Adipose tissue (tissue), 3 donors: ENCODE results near the gene TRAPPC3. TPM values are rescaled to one million over a fixed set of nuclear protein-coding genes. Genes with fewer than 3 reads are reported as not detected.
"Not testable (repeated sequence)": the region's sequence is repeated elsewhere in the genome, so short reads cannot be mapped to it uniquely, and the experiment has no call there.

Experiments used
- H3K27ac ChIP-seq: one replicate; pipeline ENCODE4 v1.5.1; 2013; ENCODE audit warnings: low read depth, low read length
- WGBS, 3 donors: extraction: QIAGEN DNeasy Blood & Tissue Kit; methylation state at CpG; one replicate each; pipeline ENCODE4 v1.1.7; 2013; 5-methylcytosine and 5-hydroxymethylcytosine counted together
- polyA plus RNA-seq, 3 donors: library from polyadenylated mRNA; stranded (reverse); fragments of 200-250 nt; gene quantifications; one replicate each; pipeline ENCODE4 v1.2.3, GENCODE V29; 2013
- donor health status: healthy with polysubstance abuse.
- donor health status: Bipolar disorder and iron deficiency.
- donor health status: healthy.

The TRAPPC3 gene
- polyA plus RNA-seq, 3 donors = 37.1 to 69.2 (median 58.5) TPM

- H3K27ac ChIP-seq = no peak overlapping the region
- 86 to 87% (median 86%) methylated on average over 12 of the region's 12 CpGs for WGBS, 3 donors
These were observed 21.5 kb upstream of the TRAPPC3 start for GRCh38 chr1:36170643-36171412.

- 86 to 94% (median 86%) methylated on average over 3 of the region's 3 CpGs for WGBS, 3 donors
- H3K27ac ChIP-seq = no peak overlapping the region
These were observed 19.2 kb upstream of the TRAPPC3 start for GRCh38 chr1:36168514-36168913.

DNA sequence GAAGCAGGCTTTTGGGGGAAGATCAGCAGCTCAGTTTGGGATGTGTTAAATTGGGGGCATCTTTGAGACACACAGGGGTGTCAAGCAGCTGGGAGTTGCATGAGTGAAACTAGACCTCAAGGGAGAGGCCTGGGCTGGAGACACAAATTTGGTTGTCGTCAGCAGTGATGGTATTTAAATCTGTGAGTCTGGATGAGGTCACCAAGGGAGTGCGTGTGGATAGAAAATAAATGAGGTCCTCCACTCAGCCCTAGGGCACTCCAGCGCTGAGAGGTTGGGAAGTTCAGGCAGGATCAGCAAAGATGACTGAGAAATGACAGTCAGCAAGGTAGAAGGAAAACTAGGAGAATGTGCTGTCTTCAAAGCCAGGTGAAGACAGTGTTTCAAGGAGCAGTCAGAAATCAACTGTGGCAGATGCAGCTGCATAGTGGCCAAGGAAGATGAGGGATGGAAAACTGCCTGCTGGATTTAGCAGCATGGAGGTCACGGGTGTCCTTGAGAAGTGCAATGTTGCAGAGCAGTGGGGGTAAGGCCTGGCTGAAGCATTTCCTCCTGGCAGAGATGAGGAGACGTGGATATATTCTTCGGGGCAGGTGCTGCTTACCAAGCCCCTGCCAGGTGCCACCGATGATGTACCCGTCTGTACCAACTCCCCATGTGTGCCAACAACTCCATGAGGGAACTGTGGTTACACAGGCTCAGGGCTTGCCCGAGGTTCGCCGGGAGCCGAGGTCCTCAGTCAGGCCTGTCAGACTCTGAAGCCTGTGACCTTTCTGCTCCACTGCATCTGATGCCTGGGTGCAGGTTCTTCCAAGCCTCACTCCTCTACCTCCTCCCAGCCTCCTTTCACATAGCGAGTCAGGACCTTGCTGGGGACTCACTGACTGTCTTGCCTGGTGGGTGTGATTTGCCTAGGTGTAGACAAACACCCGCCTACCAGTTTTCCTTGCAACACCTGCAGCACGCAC lies 17.9 kb upstream of the TRAPPC3 start:
- no peak overlapping the region for H3K27ac ChIP-seq
- whole genome bisulfite sequencing, 3 donors = 80 to 88% (median 84%) methylated on average over 15 of the region's 15 CpGs

DNA sequence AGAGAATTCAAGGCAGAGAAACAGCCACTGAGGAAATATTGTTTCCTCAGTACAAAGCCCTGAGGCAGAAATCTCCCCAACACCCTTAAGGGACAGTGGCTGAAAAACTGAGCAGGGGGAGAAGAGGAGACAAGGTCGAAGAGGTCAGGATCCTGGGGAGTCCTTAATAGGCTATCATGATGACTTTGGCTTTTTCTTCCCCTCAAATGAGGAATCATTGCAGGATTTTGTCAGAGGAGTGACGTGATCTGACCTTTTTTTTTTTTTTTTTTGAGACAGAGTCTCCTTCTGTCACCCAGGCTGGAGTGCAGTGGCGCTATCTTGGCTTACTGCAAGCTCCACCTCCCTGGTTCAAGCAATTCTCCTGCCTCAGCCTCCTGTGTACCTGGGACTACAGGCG lies 16.9 kb upstream of the TRAPPC3 start:
- no peak overlapping the region for H3K27ac ChIP-seq
- WGBS, 3 donors = 67 to 82% (median 81%) methylated on average over 4 of the region's 4 CpGs

DNA sequence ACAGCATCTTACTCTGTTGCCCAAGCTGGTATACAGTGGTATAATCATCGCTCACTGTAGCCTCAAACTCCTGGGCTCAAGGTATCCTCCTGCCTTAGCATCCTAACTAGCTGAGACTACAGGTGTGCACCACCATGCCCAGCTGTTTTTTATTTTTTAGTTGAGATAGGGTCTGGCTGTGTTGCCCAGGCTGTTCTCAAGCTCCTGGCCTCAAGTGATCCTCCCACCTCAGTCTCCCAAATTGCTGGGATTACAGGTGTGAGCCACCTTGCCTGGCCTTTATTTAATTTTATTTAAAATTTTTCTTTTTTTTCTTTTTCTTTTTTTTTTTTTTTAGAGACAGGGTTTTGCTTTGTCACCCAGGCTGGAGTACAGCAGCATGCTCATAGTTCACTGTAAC lies 15.9 kb upstream of the TRAPPC3 start:
- 60 to 100% (median 97%) methylated on average over 1 of the region's 1 CpG for WGBS, 3 donors
- no peak overlapping the region for H3K27ac ChIP-seq

GRCh38 chr1:36164361-36164760 lies 15.1 kb upstream of the TRAPPC3 start:
- H3K27ac ChIP-seq = no peak overlapping the region
- 92 to 94% (median 93%) methylated on average over 2 of the region's 2 CpGs for WGBS, 3 donors

- H3K27ac ChIP-seq = no peak overlapping the region
These were observed 14.1 kb upstream of the TRAPPC3 start for GRCh38 chr1:36163426-36163825.

DNA sequence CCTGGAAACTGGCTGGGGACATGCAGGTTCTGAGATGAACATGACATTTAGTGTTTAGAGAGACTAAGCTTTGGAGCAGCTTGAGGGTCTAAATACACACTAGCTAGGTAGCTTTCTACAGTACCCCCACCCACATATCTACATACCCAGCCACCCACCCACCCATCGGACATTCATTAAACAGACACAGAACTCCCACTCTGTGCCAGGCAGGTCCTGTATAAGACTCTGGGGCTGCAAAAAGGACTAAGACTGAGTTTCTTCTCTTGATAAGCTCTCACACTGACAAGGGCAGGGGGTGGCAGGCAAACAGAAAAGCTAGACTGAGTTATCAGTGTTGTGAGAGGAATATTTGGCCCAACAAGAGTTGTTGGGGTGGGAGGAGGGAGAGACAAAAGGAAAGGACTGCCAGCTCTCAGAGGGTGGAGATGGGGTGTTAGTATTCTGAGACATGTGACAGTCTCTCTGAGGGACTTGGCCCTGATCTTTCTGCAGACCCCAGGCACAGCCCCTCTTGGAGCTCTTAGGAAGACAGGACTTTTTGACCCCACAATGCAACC lies 13.5 kb upstream of the TRAPPC3 start:
- no peak overlapping the region for H3K27ac ChIP-seq
- WGBS, 3 donors = 70 to 82% (median 78%) methylated on average over 1 of the region's 1 CpG

DNA sequence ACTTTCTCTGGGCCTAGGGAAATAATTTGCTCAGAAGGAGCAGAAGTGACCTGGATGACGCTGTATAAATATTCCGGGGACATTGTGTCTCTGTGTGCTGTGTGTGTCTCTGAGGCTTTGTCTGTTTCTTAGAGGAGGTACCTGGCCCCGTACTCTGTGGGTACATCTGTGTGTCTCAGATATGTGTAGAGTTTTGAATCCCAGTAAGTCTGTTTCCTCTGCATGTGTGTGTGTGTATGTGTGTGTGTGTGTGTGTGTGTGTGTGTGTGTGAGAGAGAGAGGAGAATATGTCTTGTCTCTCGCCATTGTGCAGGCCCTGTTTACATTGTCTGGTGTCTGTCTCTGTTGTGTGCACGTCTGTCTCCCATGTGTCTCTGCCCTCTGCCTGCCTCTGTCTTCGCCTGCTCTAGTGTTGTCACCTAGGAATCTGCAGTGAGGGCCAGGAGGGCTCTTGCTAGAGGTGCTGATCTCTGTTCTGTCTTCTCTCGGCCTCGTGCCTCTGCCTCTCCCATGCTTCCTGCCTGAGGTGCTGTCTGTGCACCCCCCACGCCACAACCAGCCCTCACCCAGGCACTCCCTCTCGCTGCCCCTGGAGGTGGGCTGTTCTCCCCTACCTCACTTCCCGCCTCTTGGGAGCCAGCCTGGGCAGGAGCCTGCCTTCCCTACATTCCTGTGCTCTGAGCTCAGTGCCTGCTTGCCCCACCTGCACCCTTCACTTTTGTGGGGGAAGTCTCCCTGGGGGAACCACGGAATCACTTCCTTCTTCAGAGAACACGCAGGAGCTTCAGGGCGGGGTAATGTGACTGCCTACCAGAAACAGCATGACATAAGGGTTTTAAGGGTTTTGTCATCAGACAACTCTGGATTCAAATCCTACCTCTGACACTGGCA lies 12.6 kb upstream of the TRAPPC3 start:
- H3K27ac ChIP-seq = no peak overlapping the region
- WGBS, 3 donors = 18 to 58% (median 23%) methylated on average over 13 to 14 of the region's 14 CpGs

DNA sequence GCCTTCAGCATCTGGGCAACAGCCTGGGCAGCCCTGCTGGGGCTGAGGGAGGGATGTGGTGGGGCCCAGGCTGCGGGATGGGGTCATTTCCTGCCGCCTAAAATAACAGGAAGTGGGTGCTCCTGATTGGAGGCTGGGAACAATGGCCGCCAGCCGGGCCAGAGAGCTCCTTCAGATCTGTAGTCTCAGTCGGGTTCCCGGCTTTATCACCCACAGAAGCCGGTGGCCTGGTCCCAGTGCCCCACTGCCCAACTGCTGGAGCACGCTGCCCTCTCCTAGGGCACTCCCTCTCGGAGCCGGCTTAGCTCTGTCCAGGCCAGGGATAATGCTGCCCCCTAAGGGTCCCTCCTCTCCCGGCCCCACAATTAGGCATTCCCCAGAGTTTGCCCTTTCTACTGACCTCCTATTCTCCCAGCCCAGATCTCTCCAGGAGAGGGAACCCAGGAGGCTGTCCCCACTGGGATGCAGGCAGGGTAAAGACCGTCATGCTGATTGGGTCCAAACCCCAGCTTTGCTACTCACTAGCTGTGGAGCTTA lies 11.7 kb upstream of the TRAPPC3 start:
- WGBS, 3 donors = 3 to 36% (median 7%) methylated on average over 12 of the region's 12 CpGs
- H3K27ac ChIP-seq = peak overlapping the region; percentile 88

- H3K27ac ChIP-seq = peak overlapping the region; percentile 88
- WGBS, 3 donors = 39 to 67% (median 49%) methylated on average over 4 of the region's 4 CpGs
These were observed 11.2 kb upstream of the TRAPPC3 start for GRCh38 chr1:36160388-36160948.

DNA sequence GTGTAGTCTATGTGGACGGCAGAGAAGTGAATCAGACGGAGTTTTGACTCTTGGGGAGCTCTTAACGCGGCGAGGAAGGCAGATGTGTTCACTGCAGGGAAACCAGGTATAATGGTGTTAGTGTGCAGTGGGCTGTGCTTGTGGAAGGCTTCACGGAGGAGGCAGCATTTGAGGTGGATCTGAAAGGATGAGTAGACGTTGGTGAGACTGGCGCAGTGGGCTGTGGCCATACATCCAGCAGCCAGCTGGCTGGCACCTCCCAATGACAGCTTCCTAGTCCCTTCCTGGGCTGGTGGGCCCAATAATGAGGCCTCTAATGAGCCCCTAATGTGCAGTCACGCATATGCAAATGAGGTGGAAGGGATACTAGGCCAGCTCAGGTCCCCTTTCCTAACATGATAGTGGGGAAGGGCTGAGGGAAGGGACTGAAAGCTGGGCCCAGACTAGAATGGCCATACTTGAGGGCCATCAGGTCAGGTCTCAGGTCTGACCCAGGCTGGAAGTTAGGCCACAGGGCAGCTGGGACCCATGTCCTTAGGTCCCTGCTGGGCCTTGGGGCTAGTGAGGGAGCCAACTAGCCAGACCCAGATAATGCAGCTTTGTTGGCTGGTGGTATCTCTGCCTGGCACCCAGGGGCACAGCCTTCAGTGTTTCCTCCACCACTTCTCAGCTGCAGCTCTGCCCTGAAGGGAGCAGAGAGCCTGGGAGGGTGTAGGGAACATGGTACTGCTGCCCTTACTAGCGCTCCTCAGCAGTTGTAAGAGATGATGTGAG lies 10.5 kb upstream of the TRAPPC3 start:
- no peak overlapping the region for H3K27ac ChIP-seq
- 85 to 92% (median 86%) methylated on average over 10 of the region's 10 CpGs for WGBS, 3 donors

DNA sequence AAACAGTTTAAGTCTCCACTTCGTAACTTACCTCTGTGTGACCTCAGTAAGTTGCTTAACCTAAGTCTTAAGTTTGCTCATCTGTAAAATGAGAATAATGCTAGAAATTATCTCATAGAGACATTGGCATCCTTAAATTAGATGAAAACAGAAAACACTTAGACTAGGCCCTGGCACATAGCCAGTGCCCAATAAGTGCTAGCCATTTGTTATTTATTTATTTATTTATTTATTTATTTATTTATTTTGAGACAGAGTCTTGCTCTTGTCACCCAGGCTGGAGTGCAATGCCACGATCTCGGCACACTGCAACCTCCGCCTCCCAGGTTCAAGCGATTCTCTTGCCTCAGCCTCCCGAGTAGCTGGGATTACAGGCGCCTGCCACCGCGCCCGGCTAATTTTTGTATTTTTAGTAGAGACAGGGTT lies 9.6 kb upstream of the TRAPPC3 start:
- not testable (repeated sequence) for H3K27ac ChIP-seq
- 89 to 97% (median 92%) methylated on average over 10 of the region's 10 CpGs for WGBS, 3 donors

DNA sequence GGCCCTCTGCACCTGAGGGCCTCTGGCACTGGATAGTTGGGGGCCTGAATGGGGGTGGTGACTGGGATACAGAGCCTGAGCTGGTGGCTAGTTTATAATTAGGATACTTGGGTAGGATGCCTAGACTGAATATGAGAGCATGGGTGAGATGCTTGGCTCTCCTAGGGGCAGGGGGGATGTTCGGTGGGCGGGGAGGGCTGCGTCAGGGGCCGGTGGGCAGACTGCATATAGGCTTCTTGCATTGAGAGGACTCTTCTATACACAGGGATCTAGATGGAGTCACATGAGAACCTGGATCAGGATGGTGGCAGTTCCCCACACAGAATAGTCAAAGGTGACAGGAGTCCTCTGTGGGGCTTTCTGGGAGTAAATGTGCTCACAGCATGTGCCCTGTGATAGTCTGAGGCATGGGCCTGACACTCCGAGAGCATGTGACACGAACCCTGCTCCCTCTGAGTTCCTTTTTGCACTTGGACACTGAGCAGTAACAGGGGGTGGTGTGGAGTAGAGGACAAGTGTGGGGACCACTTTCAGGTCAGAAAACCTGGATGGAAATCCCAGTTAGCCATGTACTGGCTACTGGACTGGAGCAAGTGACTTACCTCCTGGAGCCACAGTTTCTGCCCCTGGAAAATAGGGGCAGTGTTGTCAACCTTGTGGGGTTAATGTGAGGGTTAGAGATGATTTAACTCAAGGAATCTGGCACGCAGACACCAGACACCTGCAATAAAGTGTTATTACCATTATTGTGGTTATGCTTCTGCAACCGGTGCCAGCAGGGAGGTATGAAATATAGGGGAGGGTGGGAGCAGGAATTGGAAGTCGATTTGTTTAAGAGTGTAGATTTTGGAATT lies 8.9 kb upstream of the TRAPPC3 start:
- no peak overlapping the region for H3K27ac ChIP-seq
- WGBS, 3 donors = 42 to 75% (median 48%) methylated on average over 9 of the region's 9 CpGs

GRCh38 chr1:36157115-36157903 lies 8.0 kb upstream of the TRAPPC3 start:
- 4 to 28% (median 6%) methylated on average over 6 to 9 of the region's 9 CpGs for WGBS, 3 donors
- peak overlapping the region; percentile 97 for H3K27ac ChIP-seq
